Embryonic facial prominence (tissue), 1 donor: ENCODE measurements around the gene SPEF2.

ENCODE experiments used
- DNase-seq: peaks from one replicate; pipeline ENCODE4 v3.0.0-alpha.2; 2016; ENCODE audit errors: extremely low spot score

SPEF2 gene

DNA sequence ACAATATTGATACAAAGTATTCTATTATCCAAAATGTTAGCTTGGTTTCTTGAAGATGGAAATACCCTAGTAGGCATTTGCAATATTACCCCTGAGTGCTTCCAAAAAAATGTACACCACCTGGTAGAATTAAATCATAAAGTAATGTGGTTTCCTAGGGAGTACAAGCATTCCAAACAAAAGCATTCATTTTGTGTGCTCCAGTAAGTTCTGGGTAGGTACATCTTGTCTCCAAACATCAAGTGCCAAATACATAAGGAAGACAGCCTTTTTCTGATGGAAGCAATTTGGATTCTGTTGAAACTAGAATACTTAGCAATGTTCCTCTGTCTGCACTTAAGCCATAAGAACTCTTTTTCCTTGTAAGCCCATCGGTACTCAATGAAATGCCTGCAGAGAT lies 165.9 kb downstream of the SPEF2 start:
- DNase-seq = no peak

DNA sequence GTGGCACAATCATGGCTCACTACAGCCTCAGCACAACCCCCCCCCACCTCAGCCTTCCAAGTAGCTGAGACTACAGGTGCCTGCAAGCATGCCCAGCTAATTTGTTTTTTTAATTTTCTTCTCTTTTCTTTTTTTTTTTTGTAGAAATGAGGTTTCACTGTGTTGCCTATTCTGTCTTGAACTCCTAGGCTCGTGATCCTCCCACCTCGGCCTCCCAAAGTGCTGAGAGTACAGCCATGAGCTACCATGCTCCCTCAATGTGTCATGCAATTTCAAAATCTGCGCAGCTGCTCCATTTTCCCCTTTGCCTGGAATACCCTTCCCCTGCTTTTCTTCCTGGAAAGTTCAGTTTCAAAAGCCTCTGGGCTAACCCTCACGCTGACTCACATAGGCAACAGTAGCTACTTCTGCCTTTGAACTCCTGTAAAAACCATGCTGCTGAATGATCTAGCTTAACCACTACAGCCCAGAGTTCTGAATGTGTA lies 168.0 kb downstream of the SPEF2 start:
- DNase-seq = no peak

DNA sequence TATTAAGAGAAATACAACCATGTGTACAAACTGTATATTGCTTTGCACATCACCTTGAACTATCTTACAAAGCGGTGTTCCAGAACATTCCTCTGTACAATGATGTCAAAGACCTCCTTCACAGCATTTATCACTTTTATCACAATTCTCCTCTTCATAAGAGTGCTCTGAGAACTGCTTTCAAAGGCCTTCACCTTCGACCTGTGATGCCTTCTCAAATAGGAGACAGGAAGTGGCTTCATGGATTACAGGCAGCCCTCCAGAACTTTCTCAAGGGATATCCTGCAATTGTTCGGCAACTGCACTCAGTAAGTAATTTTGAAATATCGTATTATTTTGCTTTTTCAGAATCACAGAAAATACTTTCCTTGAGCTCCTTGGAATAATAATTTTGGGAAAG lies 171.1 kb downstream of the SPEF2 start:
- DNase-seq = no peak

DNA sequence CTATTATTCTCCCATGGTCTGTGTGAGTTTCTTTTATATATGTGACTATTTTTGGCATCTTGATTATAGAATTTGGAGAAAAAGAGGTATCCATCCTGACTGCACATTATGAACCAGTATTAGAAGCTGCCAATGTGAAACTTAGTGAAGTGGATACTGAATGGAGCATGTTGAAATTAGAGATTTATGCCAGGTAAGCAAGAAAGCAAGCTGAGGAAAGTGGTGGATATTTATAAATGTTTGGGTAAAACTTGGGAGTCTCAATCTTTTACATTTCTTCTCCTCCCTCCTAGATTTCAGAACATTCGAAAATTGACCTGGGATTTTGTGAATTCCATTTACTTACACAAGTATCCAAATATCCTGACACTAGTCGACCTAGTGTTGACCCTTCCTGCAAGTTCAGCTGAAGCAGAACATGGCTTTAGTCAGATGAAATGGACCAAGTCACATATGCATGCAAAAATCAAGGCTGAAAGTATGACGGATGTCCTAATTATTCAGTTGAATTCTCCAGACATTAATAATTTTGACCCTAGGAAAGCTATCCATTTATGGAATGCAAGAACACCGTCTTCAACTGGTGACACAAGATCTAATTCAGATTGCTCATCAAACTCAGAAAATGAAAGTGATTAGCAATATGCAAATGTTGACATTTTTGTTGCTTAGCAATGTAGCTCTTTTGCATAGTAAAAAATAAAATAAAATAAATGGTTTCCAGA lies 172.2 kb downstream of the SPEF2 start:
- DNase-seq = no peak

DNA sequence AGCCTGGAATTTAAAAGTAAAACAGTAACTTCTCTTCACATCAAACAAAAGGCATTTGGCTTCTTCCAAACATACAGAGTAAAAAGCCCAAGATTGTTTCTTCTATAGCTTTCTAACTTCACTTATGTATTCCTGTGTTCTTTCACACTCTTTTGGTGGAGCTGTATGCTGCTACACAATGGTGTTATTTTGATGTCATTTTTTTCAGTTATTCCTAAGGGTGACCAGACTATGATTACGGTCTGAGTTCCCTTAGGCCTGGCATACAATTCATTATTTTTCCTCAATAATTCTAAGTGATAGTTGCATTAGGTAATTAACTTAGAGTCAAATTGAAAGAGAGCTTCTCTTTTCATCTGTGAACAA lies 172.8 kb downstream of the SPEF2 start:
- no peak for DNase-seq

DNA sequence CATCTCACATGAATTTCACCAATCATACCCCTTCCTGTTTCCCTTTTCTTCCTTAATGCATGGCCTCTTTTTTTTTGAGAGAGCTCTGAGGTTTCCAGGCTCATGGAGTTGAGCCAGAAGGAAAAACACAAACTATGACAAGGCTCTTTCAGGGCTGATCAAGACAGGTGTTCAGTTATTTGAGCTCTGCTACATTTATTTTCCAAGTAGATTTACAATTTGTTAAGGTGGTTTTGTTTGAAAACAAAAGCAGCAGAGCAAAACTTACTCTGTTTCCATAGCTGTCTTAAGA lies 176.6 kb downstream of the SPEF2 start:
- no peak for DNase-seq

DNA sequence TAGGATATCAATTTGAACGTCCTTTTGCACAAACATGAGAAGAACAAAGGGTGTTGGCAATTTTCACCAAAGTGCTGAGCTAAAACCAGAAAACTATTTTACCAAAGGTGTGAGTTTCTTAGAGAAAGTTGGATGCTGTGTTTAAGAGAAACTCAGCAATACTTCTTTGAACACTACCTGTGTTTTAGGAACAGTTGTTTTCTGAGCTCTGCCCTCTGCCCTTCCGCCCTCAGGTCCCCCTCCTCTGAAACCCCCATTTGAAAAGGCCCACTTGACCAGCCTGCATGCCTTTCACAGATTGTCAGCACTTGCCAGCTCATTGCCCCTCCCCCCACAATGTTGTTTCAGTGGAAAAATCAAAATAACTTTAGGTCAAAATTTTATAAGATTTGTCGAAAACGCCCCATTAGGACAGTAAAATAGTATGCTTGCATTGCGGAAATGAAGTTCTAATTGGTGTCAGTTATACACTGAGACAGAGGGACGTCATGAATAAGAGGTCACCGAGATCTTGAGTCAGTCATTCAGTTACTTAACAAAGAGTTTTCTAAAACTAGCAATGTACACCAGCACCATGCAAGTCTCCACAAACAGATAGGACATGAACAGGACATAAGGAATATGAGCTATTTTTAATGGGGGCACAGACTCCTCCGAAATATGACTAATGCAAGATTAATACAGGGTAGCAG lies 177.2 kb downstream of the SPEF2 start:
- no peak for DNase-seq

DNA sequence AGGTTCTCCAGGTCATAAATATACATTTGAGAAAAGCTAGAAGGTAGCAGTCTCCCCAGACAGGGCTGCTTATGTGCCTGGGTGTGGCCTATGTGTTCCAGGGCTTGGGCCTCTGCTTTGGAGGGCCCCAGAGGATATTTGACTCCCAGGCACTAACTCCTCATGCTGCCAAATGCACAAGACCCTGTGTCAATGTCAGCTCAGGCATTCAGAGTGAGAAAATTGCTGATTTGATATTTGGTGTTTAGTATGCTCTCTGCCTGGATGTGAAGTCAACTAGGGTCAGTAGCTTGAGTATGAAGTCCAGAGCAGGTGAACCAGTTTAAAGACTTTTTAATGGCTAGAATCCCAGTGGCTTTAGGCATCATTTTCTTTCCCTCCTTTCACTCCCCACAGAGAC lies 181.5 kb downstream of the SPEF2 start:
- no peak for DNase-seq

DNA sequence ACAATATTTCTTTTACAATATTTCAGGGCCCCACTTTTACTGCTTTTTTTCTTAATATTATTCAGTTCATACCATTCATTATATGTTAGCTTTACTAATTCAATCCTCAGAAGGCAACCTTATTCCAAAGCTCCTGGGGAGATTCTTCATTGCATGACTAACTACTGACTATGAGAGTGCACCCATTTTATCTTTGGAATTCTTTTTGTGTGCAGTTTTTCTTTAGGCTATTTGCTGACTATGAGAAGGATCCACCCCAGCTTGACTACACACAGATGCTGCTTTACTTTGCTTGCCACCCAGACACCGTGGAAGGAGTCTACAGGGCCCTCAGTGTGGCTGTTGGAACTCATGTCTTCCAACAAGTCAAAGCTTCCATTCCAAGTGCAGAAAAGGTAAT lies 182.1 kb downstream of the SPEF2 start:
- DNase-seq = no peak

DNA sequence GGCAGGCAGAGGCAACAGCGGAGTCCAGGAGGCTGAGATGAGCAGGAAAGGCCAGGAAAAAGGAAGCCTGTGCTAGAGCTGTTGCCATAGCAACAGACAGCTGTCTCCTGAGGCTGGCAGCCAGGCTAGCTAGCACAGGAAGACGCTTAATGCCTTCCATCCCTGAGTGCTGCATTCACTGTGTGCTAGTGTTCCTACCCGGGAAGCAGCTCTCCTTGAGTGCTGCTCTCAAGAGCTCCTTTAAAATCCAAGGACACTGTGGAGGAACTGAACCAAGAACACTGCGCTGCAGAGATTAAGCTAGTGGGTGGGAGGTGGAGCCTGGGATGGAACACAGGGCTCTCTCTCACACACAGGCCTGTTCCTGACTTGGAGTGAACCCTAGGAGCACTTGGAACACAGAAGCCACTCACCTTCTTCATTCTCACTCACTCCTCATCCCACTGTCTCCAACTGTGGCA lies 185.6 kb downstream of the SPEF2 start:
- peak; percentile 68 for DNase-seq

DNA sequence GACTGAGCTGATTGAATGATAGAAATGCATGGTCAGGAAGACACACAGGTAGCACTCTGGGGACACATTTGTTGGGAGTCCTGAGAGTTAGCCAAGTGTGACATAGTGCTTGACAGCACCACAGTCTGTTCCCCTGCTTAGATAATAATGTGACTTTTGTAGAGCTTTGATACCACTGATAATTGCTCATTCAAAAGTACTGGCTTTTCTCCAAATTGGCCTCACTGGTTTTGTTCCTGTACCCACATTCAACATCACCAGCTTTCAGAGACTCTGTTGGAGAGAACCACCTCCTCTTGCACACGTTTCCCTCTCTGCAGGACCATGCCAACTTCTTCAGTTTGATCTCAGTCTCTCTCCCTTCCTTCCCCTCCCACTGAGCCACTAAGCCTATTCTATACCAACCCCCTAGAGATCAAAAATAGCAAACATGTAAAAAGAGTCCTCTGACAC lies 186.6 kb downstream of the SPEF2 start:
- no peak for DNase-seq

DNA sequence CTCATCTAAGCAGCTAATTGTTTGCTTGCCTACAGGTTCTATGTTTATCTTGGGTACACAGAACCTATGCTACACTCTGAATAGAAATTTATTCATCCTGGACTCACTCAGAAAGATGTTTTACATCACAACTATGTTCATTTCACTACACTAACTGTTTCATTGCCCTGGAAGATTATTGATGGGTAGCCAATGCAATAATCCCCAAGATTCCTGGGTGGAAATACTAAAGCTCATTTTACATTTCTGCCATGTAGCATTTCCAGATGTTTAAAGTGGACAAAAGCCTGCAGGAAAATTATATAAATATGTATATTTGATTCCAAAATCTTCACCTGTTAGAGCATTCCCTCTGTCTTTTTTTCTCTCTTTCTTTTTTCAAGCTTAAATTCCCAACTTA lies 187.2 kb downstream of the SPEF2 start:
- no peak for DNase-seq

DNA sequence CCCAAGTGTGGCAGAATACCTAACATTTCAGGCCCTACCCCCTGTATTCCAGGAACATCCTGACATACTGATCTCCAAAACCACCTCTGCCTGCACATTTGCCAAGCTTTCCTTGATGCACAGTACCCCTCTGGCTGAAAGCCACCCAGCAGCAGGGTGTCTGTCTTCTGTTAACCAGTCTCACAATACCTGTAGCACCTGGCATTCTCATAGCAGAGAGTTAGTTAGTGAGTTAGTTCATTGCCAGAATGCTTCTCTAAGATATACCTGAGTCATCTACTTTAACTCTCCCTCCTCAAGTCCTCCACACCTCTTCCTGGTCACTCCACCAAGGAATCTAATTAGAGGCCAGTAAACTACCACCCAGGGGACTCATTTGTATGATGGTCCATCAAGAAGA lies 192.9 kb downstream of the SPEF2 start:
- DNase-seq = no peak

DNA sequence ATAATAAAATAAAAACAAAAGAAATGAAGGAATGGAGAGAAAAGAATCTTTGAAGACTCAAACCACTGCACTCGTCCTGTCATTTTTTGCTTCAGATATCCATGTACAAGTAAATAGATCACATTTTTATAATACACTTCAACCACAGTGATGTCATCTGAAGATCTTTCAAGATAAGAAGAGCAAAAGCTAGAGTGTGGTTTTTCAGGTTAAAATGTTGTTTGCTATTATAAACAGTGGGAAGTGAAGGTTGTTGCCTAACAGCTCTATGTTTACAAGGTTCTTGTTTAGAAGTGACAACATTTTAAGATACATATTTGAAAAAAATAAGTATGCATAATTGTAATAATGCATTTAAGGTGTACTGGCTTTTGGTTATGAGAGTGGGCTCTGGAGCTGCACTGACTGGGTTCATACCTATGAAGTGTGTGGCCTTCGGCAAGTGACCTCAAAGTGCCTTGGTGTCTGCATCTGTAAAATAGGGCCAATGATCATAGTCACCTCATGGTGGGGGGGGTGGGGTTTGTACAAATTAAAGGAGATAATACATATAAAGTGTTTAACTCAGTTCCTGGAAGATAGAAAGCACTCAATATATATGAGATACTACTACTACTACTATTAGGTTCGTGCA lies 193.6 kb downstream of the SPEF2 start:
- DNase-seq = no peak

DNA sequence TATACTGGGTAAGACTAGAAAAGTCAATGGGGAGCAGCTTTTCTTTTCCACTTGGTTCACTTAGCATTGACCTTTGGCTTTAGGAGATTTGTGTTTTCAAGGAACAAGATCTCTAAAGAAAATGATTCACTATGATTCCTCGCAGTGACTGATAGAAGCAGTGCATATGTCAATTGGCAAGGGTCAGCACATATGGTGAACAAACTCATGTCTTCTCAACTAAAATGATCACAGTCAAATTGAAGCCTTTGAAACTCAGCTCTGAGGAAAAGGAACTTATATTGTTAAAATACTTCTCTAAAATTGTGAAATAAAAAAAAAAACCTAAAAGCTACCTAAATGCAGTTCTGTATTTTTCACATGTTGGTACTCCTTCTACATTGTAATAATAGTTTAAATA lies 195.9 kb downstream of the SPEF2 start:
- DNase-seq = no peak

DNA sequence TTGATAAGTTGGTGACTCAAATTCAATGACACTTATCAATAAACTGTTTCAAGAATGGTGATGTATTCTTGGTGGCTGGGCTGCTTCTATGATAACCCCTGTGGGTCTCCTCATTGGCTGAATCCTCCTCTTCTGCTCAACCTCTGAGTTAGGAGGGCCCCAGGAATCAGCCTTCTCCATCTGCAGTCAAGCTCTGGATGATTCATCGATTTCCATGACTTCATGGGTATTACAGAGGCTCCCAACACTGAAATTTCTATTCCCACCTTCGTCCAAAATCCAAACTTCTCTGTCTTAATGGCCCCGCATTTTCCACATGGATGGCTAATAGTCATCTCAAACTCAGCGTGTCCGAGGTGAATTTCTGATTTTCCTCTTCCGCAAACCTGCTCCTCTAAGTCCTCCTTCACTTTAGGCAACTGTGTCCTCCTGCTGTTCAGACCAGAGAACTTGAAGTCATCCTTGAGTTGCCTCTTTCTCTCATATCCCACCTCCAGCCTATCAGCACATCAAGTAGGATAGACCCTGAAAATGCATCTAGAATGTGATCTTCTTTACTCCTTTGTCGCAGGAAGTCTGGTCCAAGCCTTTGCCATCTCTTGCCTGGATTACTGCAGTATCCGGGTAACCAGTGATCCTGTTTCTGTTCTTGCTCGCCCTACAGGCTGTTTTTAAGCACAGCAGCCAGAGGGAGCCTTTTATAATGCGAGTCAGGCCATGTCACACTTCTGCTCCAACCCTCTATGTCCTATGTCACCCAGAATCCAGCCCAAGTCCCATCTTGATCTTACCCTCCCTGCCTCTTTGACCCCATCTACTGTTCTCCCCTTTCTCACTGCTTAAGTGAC lies 197.7 kb downstream of the SPEF2 start:
- no peak for DNase-seq

DNA sequence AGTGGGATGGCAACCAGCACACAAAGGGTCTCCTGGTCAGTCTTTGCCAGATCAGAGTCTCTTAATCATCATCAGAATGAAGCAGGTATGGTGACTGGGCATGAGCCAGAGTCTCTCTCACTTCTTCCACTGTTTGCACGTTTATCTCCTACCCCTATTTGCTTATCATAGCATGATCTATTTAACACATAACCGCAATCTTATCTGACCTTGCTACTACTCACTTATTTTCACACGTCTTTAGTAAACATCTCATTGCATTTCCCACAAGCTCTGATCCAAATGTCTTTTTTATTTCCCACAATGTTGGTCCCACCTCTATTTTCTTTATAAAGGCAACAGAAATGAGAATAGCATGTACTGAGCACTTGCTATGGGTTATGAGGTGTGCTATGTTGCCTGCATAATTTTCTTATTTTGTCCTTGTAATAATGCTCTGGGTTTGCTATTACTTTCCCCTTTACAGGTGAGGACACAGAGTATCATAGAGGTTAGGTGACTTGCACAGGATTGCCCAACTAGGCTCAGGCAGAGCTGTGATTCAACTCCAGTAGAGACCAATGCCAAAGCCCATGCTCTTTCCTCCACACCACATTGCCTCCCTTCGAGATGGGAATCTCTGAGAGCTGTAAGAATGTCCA lies 199.3 kb downstream of the SPEF2 start:
- DNase-seq = no peak

DNA sequence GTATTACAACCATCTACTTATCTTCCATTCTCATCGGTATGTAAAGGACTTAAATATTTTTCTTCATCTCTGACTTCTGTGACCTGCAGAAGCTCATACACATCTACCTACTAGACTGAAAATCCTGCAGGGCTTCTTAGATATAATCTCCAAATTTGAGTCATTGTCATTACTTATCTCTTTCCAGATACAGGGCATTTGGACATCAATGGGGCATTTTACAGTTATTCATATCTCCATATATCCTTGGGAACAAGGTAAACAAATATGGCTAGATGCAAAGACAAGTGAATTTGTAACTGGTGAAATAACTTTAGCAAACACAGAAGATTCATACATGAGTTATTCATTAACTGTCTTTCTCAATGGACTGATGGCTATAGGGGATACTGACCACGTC lies 201.4 kb downstream of the SPEF2 start:
- DNase-seq = no peak

DNA sequence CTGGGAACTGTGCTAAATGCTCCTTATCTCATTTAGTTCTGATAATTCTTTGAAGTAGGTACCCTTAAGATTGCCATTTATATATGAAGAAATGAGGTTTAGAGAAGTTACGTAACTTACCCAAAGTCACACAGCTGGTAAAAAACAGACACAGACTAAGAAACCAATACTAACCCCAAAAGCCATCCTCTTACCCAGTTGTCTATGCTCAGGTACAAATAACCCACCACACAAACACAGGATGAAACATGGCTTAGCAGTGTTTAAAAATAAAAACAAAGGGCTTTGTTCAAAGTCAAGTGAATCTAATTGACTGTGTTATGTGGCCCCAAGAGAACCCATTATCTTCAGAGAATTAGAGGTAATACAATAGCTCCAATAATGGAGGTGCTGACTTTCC lies 202.0 kb downstream of the SPEF2 start:
- DNase-seq = no peak

DNA sequence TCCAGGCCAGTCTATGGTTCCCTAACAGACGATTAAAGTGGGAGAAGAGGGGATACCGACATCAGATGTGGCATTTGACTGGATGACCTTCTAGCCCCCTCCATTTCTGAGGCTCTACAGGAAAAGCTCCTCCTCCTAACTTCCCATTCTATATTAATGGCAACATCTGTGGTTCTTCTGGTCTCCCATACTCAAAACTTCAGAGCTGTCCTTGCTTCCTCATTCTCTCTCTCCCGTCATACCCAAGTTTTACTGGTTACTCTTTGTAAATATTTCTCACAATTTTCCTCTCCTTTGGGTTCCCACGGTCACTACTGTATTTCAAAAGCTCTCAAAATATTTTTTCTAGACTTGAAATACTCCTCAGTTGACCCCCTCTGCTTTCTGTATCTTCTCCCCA lies 203.1 kb downstream of the SPEF2 start:
- no peak for DNase-seq

DNA sequence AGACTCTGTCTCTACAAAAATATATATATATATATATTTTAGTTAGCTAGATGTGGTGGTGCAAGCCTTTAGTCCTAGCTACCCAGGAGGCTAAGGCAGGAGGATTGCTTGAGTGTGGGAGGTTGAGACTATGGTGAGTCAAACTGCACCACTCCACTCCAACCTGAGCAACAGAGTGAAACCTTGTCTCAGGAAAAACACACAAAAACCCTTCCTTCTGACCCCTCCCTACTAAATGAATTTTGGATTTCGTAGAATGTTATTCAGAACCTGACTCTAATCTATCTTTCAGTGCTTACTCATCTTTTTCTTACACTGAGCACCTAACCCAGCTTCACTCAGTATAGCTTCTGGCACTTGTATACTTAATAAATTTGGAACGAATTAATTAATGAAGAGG lies 203.8 kb downstream of the SPEF2 start:
- DNase-seq = no peak

DNA sequence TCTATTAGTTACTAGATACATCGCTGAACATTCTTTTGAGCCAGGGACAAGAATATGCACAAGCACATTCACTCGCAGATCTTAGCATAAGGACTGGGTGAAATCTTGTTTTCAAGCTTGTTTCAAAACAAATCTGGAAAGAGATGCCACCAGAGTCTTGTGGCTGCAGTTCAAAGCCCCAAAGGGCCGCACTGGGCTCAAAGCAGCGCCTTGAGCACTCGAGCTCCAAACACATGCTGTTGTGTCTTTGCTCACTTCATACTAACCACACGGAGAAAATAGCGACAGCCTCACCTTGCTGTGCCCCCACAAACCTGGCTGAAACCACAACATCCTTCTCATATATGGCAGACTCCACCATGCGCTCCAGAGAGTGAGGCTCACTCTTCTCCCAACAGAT lies 204.8 kb downstream of the SPEF2 start:
- DNase-seq = no peak
